HG03354 (cell line): ENCODE results near the gene LACC1.

Source experiments
- ATAC-seq: cut with Tn5 transposase; IDR thresholded peaks from one replicate; pipeline ENCODE4 v1.9.1; 2021; ENCODE audit warnings: mild to moderate bottlenecking; ENCODE audit not compliant: unreplicated experiment, poor library complexity, severe bottlenecking

The LACC1 gene

GRCh38 chr13:43880926-43881325 is 1.2 kb downstream of the LACC1 start:
- ATAC-seq, result no peak

DNA sequence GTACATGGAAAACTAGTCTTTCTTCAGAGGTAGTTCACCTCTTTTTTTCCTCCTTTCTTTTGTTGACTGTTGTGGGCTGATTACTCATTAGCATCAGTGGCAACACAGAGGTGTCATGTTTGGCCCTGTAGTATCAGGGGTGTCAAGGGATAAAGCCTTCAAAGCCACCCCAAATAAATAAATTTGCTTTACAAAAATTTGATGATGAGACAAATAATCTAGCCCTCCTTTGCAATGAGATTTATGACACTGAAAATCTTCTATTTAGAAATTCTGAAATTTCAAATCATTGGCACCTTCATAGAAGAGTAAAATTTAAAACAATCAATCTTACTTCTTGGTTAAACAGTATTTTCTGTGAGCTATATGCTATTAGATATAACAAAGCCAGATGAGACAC is 1.9 kb downstream of the LACC1 start:
- ATAC-seq, result no peak

- ATAC-seq, result no peak
Measured at GRCh38 chr13:43883631-43884030, 3.9 kb downstream of the LACC1 start.

GRCh38 chr13:43884222-43884621 is 4.5 kb downstream of the LACC1 start:
- ATAC-seq, result no peak

DNA sequence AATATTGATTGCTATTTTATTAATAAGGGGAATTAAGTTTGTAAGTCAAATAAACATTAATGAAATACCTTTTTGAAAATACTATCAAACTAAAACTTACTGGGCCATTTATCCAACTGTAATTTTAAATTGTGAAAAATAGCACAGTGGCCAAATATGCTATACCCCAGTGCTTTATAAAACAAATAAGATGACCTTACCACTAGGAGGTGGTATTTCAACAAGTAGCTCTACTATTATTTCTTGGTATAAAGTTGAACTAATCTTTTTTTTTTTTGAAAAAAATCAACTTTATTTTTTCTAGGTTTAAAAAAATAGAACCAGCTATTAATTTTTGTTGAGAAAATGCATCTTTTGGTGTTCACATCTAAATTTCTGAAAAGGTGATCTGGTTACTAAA is 14.7 kb downstream of the LACC1 start:
- no peak for ATAC-seq

DNA sequence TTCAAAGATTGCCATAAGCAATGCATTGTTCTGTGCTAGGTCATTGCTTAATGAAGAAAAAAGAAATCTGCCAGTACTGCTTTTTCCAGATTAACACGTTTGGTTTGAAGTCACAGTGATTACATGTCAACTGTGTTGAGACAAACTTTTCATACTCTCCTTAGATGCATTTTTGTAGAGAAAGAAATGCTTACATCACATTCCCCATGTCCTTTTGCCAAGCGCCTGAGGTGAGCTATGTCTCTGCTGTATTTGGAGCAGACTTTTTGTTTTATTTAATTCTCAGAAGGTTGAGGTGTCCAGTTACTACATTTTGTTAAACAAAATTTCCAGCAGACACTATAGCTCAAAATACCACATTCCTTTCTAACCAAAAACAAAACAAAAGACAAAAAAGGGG is 16.2 kb downstream of the LACC1 start:
- no peak for ATAC-seq

GRCh38 chr13:43905435-43906031 is 25.8 kb downstream of the LACC1 start:
- ATAC-seq, result no peak

GRCh38 chr13:43908156-43909126 is 28.7 kb downstream of the LACC1 start:
- ATAC-seq, result no peak

DNA sequence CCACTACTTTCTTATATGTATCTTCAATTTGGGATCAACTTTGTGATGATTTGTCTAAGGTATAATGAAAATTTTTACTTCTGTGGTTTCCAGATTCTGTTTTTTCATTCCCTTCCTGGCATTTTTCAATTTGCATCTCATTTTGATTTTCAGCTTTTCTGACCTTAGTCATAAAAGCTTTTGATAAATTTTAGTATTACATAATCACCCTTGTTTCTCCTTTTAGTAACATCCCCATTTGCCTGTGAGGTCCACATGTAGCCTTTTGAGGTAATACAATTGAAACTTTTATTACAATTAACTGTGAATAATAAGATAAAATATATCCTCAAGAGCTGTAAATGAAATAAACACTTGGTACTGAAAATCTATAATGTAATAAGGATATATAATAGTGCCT is 31.2 kb downstream of the LACC1 start:
- no peak for ATAC-seq

DNA sequence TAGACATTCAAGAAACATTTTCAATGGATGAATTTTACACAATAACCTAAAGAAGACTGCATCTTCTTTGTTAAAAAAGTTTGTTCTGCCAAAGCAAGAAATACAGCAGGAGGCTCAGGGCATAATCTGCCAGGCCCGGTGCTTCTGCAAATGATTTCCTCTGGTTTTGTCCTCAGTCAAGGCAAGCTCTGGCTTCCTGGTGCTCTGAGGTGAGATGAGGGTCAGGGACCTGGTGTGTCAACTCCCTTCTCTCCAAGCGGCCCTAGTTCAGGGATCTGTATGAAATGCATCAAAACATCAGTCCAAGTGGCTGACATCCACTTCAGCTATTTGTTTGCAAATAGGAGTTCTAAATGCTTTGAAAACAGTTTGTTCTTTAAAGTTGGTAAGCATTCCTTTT is 31.6 kb downstream of the LACC1 start:
- no peak for ATAC-seq

GRCh38 chr13:43911871-43912270 is 32.2 kb downstream of the LACC1 start:
- ATAC-seq, result no peak

DNA sequence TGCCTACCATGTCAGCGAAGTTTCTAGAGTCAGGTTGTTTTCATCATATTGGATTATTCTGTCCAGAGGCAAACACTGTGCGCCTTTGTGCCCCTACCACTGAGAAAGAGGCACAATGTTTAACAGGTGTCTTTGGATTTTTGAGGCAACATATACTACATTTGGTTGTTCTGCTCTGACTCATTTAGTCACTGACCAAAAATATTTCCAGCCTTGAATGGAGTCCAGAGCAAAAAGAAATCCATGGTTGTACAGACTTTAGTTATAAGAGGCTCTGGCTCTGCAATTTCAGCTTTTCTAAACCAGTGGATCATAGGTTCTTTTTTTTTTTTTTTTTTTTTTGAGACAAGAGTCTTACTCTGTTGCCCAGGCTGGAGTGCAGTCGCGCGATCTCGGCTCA is 35.7 kb downstream of the LACC1 start:
- ATAC-seq, result no peak

DNA sequence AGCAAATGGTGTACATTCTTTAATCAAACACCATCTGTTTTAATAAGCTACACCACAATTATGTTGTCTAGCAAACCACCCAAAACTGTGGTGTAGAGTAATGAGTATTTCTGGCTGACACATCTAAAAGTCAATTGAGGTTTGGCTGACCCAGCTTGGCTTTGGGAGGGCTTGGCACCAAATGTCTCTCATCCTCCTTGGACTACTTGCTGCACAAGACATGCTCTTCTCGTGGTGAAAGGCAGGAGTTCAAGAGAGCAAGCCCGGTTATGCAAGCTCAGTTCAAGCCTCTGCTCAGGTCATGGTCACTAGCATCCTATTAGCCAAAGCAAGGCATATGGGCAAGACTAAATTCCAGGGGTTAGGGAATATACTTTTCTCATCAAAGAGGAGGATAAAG is 37.1 kb downstream of the LACC1 start:
- no peak for ATAC-seq

GRCh38 chr13:43918636-43919035 is 38.9 kb downstream of the LACC1 start:
- no peak for ATAC-seq

DNA sequence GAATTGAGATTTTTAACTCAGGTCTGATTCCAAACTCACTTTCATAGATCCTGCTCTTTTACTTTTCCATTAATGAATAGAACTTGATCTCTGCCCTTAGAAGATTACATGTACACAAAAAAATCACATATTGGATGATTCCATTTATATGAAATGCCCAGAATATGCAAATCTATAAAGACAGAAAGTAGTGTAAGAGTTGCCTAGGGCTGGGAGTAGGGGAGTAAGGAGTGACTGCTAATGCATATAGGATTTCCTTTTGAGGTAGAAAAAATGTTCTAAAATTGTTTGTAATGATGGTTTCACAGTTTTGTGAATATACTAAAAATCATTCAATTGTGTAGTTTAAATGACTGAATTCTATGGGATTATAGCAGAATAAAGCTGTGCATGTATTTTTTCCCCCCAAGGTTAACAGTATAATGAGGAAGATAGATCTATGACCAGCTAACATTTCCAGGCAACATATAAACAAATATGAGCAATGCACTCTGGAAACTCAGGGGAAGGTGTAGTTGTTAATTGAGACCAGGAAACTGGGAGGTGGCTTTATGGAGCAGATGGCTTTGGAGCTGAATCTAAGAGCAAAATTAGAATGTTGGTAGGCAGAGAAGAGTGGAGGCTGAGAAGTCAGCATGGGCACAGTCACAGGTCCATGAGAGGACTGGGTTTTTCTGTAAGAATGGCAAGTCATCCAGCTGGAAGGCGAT is 41.4 kb downstream of the LACC1 start:
- ATAC-seq, result no peak

DNA sequence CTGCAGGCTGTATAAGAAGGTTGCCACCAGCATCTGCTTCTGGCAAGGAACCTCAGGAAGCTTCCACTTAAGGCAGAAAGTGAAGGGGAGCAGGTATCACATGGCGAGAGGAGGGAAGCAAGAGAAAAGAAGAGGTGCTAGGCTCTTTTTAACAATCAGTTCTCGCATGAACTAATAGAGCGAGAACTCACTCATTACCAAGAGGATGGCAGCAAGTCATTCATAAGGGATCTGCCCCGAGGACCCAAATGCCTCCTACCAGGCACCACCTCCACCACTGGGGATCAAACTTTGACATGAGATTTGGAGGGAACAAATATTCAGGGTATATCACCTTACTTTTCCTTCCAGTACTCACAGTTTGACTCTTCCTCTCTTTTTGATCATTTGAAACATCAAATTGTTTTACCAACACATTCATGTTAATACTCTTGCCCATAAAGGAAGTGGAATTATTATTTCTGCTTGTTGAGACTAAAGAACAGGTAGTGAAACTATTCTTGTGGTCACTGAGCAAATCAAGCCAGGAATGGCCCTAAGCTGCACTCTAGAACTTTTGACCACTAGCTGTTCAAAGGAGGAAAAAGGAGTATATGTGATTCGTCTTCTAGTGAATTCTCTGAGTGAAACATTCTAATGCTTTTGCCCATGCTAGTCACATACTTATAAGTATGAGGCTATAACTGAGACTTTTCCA is 45.0 kb downstream of the LACC1 start:
- peak; percentile 91 for ATAC-seq

- no peak for ATAC-seq
Measured at GRCh38 chr13:43929947-43930346, 50.2 kb downstream of the LACC1 start.

DNA sequence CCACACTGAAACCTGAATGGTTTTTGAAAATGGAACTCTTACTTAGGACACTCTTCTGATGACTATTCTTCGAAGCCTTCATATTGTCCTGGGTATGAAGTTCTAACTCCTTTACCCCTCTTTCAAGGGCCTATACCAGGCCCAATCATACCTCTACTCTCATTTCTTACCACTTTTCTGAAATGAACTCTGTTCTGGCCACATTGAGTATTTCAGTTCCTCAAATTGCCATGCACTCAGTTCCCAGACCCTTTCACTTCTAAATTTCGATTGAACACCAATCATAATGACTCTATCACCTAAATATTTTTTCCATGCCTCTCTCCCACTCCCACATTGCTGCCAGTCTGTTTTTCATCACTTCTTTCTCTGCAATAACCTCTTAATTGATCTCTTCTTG is 53.7 kb downstream of the LACC1 start:
- ATAC-seq, result peak; percentile 100

DNA sequence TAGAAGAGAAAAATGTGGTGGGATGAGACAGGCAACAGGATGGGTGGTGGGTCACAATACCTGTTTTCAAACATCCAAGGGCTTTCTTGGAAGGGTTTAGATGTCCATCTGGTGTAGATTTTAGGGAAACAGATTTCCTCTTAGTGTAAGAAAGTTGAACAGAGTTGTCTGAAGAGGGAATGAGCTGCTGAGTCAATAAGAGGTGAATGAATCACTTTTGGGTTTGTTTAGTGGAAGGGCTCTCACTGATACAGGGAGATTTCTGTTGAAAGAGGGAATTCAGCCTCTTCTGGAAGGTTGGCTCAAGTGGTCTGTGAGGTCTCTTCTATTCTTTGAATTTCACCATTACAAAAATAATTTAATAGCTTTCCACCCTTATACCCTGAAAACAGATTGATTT is 54.6 kb downstream of the LACC1 start:
- no peak for ATAC-seq

- ATAC-seq, result no peak
Measured at GRCh38 chr13:43935878-43936277, 56.2 kb downstream of the LACC1 start.
